D721Med (cell line): ENCODE measurements around the gene UBAP2L.
A peak's percentile ranks its signal among the peaks of the same experiment; 100 is the strongest.

Source experiments
- DNase-seq: peaks from one replicate; pipeline ENCODE4 v3.0.0; 2011; ENCODE audit warnings: low spot score; ENCODE audit not compliant: insufficient read length
- FAIRE-seq: peaks from 2 replicates; lab custom pipeline; 2011; peaks lifted over from hg19 to GRCh38; lab: Jason Lieb, UNC
- CTCF ChIP-seq: IDR thresholded peaks from 2 replicates; pipeline ENCODE4 v1.5.1; 2012; ENCODE audit warnings: mild to moderate bottlenecking, control low read depth; ENCODE audit not compliant: insufficient read depth; ENCODE audit errors: missing control alignments

The UBAP2L gene

GRCh38 chr1:154178911-154179811 is 41.6 kb upstream of the UBAP2L start:
- DNase-seq = no peak
- no peak for TF ChIP-seq CTCF
- no peak for FAIRE-seq

- DNase-seq = no peak
- TF ChIP-seq CTCF = no peak
Measured at GRCh38 chr1:154179946-154180687, 40.6 kb upstream of the UBAP2L start.

DNA sequence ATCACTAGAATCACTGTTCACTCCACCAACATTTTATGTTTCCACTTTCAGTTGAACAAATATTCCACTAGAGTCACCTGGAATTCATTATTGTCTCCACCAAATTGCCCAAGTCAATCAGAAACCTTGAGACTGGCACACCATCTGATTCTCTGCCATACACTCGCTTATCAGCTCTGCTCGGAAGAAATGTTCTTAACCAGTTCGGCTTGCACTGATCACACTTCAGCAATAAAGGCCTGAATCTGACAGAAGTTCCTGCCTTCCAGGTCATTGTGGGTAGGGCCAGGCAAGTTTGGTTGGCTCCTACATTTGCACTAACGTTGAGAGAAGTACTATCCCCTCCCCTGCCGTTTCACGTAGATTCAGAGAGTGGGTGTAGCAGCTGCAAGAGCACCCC is 38.8 kb upstream of the UBAP2L start:
- FAIRE-seq = no peak
- DNase-seq = no peak
- TF ChIP-seq CTCF = no peak

More at GRCh38 chr1:154179946-154180687, 40.6 kb upstream of the UBAP2L start:
- FAIRE-seq = no peak

DNA sequence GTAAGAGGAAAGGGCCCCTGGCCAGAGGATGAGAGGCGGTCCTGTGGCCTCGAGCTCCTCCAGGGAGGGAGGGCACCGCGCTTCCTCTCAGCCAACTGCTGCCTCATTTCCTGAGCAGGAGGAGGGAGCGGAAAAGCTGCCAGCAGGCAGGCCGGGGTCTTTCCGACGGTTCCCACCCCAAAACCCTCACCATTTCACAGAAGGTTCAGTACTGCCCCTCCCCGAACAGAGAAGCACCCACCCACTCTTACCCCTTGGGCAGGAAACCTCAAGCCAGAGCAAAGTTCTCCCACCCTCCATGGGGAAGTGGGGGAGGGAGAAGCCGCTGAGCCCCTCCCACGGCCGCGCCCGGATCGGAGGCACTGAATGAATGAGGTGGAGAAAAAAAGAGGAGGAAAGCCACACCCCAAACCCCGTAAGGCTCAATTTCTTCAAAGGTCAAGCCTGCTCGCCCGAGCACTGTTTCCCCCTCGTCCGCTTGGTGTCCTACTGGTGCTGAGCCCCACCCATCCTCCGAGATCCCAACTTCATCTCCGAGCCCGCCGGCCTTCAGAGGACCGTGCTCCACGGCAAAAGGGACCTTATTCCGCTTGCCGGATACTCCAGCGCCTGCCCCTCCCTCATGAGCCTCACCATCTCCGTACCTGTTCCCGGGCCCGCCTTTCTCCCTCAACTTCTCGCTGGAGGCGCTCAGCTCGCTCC is 38.3 kb upstream of the UBAP2L start:
- no peak for TF ChIP-seq CTCF
- DNase-seq = peak; percentile 45
- no peak for FAIRE-seq

DNA sequence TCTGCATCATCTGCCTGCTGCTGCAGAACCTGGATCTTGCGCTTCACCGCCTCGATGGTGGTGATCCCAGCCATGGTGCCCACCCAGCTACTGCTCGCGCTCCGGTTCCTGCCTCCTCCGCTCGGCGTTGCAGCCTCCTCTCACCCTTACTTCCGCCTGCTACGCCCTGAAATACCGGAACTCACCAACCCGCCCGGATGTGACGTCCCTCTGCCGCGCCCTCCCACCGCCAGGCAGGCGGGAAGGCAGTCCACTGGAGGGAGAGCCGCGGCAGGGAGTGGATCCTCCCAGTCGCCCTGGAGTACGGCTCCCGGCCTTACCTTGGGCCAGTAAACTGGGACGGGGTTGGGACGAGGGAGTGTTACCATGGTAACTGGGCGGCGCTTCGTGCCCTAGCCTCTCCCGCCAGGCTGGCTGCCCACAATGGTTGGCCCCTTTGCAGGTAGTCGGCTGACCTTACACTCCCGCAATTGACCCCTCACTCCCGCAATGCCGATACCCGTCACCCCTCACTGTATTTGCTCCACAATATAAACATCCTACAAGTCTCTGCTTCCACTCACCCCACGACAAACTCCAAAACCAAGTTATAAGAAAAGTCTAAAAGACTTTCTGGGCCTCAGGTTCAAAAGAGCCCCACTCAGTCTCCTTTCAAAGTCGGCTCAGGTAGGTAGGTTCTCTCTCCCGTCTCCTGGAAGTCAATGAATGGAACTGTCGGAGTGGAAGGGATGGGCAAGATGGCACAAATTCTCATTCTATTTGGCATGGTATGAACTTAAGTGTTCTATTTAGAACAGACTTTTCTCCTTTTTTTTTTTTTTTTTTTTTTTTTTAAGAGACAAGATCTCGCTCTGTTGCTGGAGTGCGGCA is 37.5 kb upstream of the UBAP2L start:
- no peak for TF ChIP-seq CTCF
- DNase-seq (peak; percentile 100), FAIRE-seq (no peak)

DNA sequence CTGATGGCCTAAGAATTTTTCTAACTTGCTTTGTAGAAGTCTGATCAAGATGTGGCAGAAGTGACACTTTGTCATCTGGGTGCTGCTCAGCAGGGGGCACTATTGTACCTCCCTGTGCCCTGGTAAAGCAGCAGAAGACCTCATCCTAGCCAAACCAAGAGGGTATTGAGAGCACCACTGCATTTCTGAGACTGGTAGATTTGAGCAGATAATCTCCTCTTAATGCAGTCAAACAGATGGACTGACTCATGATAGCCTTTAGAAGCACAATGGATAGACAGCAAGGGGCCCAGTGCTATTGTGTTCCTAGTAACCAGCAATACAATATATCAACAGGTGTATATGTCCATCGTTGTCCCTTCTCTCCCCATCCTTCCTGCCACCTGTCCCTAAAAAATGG is 34.6 kb upstream of the UBAP2L start:
- DNase-seq (peak; percentile 95), FAIRE-seq (peak; percentile 92)
- peak; percentile 99 for TF ChIP-seq CTCF
